ENCODE measurements around the gene ITSN1.

DNA sequence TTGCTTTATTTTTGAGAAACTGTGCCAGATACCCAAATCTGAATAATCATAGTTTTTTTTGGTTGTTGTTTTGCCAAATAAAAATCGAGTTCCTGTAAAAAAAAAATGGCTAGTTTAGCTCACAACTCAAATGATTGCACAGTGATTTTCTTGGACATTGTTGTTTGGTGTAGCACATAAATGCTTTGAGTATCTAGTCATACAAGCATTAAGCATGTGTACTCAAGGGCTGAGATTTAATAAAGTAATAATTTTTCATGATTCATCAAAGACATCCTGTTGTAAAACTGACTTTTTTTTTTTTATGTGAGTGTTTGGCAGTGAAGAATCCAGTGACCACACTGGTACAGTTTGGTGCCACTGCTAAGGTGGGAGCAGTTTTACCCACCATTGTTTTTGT, 18.8 kb downstream of the ITSN1 start:
- no peak for TF ChIP-seq CTCF (conservative IDR thresholded peaks at IDR 0.05 in 1 of 2, IDR thresholded peaks at IDR 0.05 in 1 of 2; ENCODE audit: extremely low read depth in 1 of 2, insufficient read depth in 1 of 2, low read depth in 1 of 2, low read length in 2 of 2)
- TF ChIP-seq EZH2 (IDR thresholded peaks at IDR 0.05; ENCODE audit: borderline replicate concordance, low read length): no peak
